ENCODE results near the gene GNG8. TPM values are rescaled to one million over a fixed set of nuclear protein-coding genes. Genes with fewer than 3 reads are reported as not detected.

Gene GNG8
- total RNA-seq, 1 donor from 2014 or later, result 38.2 TPM

GRCh38 chr19:46617601-46618000 is 18.4 kb downstream of the GNG8 start:
- CTCF ChIA-PET, result interaction anchor here (1.0 to 9.4 kb wide), 6 partner anchors 17 to 136 kb away, joined by 3 to 234 read pairs (median 6); partner anchors contain the start of genes DACT3 and GNG8
- intact Hi-C loops (cut with micrococcal nuclease), result loop anchor here (5.0 kb wide), 1 partner anchor 495 kb away; the partner anchor contains the start of gene ZC3H4
- Mint-ChIP-seq H3K27ac (peak overlapping the region; percentile 92), H3K36me3 (ENCODE audit: low read depth) (no peaks in the 10 kb centered on the region), H3K4me1 (peaks cover 75% of the 10 kb centered on the region), H3K27me3 (no peaks in the 10 kb centered on the region), H3K9me3 (no peaks in the 10 kb centered on the region), H3K4me3 (peak overlapping the region; percentile 35)
- POLR2A ChIA-PET, result interaction anchor here (0.7 to 5.8 kb wide), 14 partner anchors 13 to 901 kb away, joined by 3 to 99 read pairs (median 6); partner anchors contain the start of genes CALM3, DACT3, GNG8 and SLC1A5
- TF ChIP-seq CTCF (IDR thresholded peaks at IDR 0.05), result no peak
- DNase-seq, result no peak
- no peak for ATAC-seq (ENCODE audit: low read depth)

- Mint-ChIP-seq H3K9me3 (no peaks in the 10 kb centered on the region), H3K4me3 (peak overlapping the region; percentile 72), H3K4me1 (peaks cover 75% of the 10 kb centered on the region), H3K27me3 (no peaks in the 10 kb centered on the region), H3K27ac (peak overlapping the region; percentile 92), H3K36me3 (ENCODE audit: low read depth) (no peaks in the 10 kb centered on the region)
- POLR2A ChIA-PET, result interaction anchor here (0.8 to 5.8 kb wide), 8 partner anchors 8 to 172 kb away, joined by 3 to 99 read pairs (median 12); partner anchors contain the start of genes CALM3, DACT3, GNG8 and PTGIR
- TF ChIP-seq CTCF (IDR thresholded peaks at IDR 0.05), result no peak
- ATAC-seq (ENCODE audit: low read depth), result no peak
- CTCF ChIA-PET, result interaction anchor here (0.9 to 9.4 kb wide), 8 partner anchors 9 to 137 kb away, joined by 3 to 234 read pairs (median 6); partner anchors contain the start of genes DACT3 and GNG8
- no peak for DNase-seq
- intact Hi-C loops (cut with micrococcal nuclease), result loop anchor here (5.0 kb wide), 1 partner anchor 496 kb away; the partner anchor contains the start of gene ZC3H4
Measured at GRCh38 chr19:46616631-46617322, 19.2 kb downstream of the GNG8 start.

GRCh38 chr19:46615966-46616365 is 20.0 kb downstream of the GNG8 start:
- Mint-ChIP-seq H3K27ac (peak overlapping the region; percentile 61), H3K9me3 (no peaks in the 10 kb centered on the region), H3K27me3 (no peaks in the 10 kb centered on the region), H3K4me3 (no peak overlapping the region), H3K4me1 (peaks cover 75% of the 10 kb centered on the region), H3K36me3 (ENCODE audit: low read depth) (peaks cover 2% of the 10 kb centered on the region)
- no peak for DNase-seq
- no peak for ATAC-seq (ENCODE audit: low read depth)
- intact Hi-C loops (cut with micrococcal nuclease), result loop anchor here (5.0 kb wide), 1 partner anchor 496 kb away; the partner anchor contains the start of gene ZC3H4
- no peak for TF ChIP-seq CTCF (IDR thresholded peaks at IDR 0.05)
- ChIA-PET CTCF (interaction anchor here (1.0 to 9.4 kb wide), 5 partner anchors 11 to 138 kb away, joined by 3 to 234 read pairs (median 5); partner anchors contain the start of genes DACT3 and GNG8), POLR2A (interaction anchor here (0.7 to 6.4 kb wide), 7 partner anchors 9 to 157 kb away, joined by 3 to 99 read pairs (median 58); partner anchors contain the start of genes CALM3, DACT3 and PTGIR)

GRCh38 chr19:46614114-46614722 is 21.8 kb downstream of the GNG8 start:
- CTCF ChIA-PET, result interaction anchor here (0.6 to 9.4 kb wide), 13 partner anchors 9 to 114 kb away, joined by 3 to 234 read pairs (median 4); partner anchors contain the start of genes CALM3, DACT3 and GNG8
- POLR2A ChIA-PET, result interaction anchor here (0.6 to 6.4 kb wide), 5 partner anchors 13 to 674 kb away, joined by 3 to 69 read pairs (median 7); partner anchors contain the start of genes CALM3, DACT3 and GNG8

More at GRCh38 chr19:46614114-46614722, 21.8 kb downstream of the GNG8 start:
- intact Hi-C loops (cut with micrococcal nuclease), result loop anchor here (1.0 to 5.0 kb wide), 2 partner anchors 48 to 77 kb away; no protein-coding TSS in a partner anchor
- Mint-ChIP-seq H3K27me3 (no peaks in the 10 kb centered on the region), H3K9me3 (no peaks in the 10 kb centered on the region), H3K4me3 (no peak overlapping the region), H3K27ac (peak overlapping the region; percentile 63), H3K4me1 (peaks cover 66% of the 10 kb centered on the region), H3K36me3 (ENCODE audit: low read depth) (peaks cover 15% of the 10 kb centered on the region)
- peak; percentile 42 for TF ChIP-seq CTCF (IDR thresholded peaks at IDR 0.05)
- ATAC-seq (ENCODE audit: low read depth) (peak; percentile 71), DNase-seq (peak; percentile 82)

All from activated B cell treated with CpG ODN at 0.5 μM for 24 hours (primary cell).